Activated gamma-delta T cell treated with Interleukin-2 at 50 U/mL for 16 hours (primary cell): ENCODE results near the gene PSTK.

Experiments used
- DNase-seq: peaks from one replicate; pipeline ENCODE4 v3.0.0-alpha.2; 2020

PSTK gene

DNA sequence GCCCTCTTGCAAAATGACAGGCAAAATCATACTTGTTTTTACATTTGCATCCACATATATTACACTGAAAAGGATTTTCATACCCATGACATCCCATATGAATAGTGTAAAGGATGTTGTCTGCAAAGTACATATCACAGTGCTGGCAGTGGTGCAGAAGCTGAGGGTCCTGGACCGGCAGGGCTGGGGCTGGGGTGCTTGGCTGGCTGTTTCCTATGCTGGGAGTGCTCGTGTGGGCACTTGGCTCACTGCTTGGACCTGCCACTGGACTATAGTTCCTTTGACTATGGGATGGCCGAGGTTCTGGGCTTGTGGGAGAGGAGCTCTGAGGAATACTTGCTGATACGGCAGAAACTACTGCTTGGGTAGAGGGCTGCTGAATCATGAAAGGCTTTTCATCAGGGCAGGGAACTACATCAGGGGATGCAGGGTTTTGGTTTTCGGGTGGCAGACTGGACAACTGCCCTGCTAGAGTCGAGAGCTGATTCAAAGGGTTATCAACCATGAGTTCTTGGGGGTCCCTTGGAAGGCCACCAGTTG lies 13.7 kb downstream of the PSTK start:
- no peak for DNase-seq

- DNase-seq, result no peak
These were observed 15.7 kb downstream of the PSTK start for GRCh38 chr10:122995936-122996335.

DNA sequence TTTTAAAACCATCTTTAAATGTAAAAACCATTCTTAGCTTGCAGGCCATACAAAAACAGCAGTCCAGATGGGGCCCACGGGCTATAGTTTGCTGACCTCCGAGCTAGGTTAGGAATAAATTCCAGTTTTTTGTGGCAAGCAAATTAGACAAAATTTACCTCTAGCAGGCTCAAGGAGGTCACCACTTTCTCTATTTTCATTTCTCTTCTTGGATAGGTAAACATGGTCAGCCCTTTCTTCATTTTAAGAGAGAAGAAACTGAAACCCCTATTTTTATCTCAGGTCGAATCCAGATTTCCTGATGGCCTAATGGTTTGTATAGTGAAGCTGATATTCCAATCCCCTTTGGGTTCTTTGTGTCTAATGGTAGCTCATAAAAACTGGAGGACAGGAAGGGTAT lies 17.7 kb downstream of the PSTK start:
- DNase-seq, result no peak

DNA sequence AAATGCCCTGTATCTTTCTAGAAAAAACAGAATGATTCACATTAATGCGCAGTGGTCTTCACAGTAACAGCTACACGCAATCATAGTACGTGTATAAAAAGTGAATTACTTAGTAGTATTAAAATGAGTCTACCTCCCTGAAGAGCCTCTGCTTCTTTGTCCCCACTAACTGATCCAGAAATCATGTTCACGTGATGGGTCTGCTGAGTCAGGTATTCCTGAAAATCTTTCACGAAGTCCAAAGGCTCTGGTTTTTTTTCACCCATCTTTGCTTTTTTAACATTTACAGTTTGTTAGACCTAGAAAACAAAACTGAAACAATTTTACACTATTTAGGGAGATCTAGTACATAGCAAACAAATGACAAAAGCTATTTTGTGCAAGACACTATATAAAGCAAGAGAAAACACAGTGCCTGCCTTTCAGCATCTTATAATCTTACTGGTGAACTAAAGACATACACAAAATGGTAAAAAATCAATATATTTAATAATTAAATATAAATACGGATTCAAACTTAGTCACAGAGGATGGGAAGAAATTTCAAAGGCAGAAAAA lies 18.2 kb downstream of the PSTK start:
- no peak for DNase-seq

- no peak for DNase-seq
These were observed 18.7 kb downstream of the PSTK start for GRCh38 chr10:122998934-122999333.

- DNase-seq, result no peak
These were observed 19.1 kb downstream of the PSTK start for GRCh38 chr10:122999347-122999746.

GRCh38 chr10:123000155-123000554 lies 20.0 kb downstream of the PSTK start:
- DNase-seq, result no peak

GRCh38 chr10:123001370-123001769 lies 21.2 kb downstream of the PSTK start:
- DNase-seq, result no peak

- no peak for DNase-seq
These were observed 24.1 kb downstream of the PSTK start for GRCh38 chr10:123004298-123004697.

DNA sequence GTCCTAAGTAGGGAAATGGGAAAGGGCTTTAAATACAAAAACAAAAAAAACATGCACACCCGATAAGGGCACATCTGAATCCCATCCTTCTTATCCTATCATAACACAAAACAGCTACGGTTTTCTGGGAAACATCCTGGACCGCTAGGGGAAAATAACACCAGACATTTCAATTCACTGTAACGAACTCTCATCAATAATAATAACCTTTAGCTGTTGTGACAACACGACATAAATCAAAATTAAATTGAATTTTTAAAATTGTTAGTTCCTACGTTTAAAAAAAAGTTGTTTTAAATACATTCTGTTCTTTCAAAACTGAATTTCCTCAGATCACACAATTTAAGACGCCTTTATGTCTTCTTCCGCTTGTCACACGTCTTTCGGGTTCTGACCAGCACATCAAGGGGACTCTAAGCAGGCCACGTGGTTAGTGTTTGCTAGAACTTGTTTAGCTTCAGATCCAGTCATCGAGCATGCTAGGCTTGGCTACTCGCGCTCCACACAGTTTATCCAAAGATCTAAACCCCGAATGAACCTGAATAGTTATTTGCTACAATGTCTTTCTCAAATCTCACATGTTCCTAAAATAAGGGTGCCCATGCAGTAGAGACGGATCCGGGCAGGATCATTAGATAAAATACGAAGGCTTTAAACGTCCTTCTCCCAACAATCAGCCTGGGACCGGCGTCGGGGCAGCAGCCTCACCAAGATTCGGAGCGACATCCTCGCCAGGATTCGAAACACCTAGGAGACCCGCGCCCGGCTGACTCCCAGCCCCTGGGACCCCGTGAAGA lies 27.6 kb downstream of the PSTK start:
- DNase-seq, result peak; percentile 36

- DNase-seq, result peak; percentile 96
These were observed 28.3 kb downstream of the PSTK start, which contains the start of the genes ACADSB and IKZF5 for GRCh38 chr10:123008355-123009104. TSS of gene ACADSB (plus strand) at chr10:123009006. CDS start at chr10:123009030, 24 bp downstream. TSS of gene IKZF5 (minus strand) at chr10:123008795. CDS start at chr10:122998625, 10,170 bp downstream.

- peak; percentile 8 for DNase-seq
These were observed 29.1 kb downstream of the PSTK start for GRCh38 chr10:123009105-123009820.

DNA sequence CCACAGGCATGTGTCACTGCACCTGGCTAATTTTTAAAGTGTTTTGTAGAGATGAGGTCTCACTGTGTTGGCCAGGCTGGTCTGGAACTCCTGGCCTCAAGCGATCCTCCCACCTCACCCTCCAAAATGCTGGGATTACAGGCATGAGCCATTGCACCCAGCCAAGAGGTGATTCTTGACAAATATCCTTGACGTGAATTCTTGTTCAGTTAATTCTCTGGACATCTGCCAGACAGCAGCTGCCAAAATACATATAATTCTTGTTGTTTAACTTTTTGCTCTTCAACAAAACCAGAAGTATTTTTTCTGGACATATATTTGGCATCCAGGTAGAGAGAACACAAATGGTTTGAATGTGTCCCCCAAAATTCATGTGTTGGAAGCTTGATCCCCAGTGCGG lies 31.8 kb downstream of the PSTK start:
- DNase-seq, result no peak

GRCh38 chr10:123013456-123014419 lies 33.5 kb downstream of the PSTK start:
- no peak for DNase-seq

DNA sequence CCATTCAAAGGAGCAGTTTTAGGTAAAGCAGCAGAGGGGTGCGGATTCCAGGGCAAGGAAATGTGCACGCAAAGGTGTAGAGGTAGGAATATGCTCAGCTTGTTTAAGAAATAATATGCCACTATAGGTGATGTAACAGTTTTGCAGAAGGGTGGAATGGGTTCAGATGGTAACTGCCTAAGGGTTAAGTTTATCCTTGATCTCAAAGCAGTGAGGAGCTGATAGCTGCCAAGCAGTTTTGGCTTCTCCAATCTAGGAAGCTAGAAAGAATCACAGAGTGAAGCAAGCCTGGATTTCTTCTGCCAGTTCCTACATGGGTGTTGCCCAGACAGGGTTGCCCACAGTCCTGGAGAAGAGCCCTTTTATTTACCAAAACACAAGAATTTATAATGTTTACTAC lies 34.6 kb downstream of the PSTK start:
- DNase-seq, result no peak

GRCh38 chr10:123016228-123016627 lies 36.0 kb downstream of the PSTK start:
- DNase-seq, result no peak

DNA sequence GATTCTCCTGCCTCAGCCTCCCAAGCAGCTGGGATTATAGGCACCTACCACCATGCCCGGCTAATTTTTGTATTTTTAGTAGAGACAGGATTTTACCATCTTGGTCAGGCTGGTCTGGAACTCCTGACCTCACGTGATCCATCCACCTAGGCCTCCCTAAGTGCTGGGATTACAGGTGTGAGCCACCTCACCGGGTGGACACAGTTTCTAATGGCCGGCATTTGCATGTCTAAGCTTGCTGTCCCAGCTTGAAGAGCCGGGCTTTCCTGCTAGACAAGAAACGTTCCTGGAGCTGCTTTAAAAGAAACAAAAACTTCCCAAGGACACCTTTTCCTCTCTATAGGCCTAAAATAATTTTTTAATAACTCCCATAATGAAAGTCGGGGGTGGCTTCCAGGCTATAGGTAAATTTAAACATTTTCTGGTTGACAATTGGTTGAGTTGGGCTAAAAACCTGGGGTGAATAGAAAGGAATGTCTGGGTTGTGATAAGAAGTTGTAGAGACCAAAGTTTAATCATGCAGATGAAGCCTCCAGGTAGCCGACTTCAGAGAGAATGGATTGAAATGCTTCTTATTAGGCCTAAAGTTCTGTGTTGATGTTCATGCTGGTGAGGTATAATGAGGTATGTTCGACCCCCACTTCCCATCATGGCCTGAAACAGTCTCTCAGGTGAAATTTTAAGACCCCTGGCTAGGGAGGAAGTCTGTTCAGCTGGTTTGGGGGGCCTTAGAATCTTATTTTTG lies 37.4 kb downstream of the PSTK start:
- no peak for DNase-seq

DNA sequence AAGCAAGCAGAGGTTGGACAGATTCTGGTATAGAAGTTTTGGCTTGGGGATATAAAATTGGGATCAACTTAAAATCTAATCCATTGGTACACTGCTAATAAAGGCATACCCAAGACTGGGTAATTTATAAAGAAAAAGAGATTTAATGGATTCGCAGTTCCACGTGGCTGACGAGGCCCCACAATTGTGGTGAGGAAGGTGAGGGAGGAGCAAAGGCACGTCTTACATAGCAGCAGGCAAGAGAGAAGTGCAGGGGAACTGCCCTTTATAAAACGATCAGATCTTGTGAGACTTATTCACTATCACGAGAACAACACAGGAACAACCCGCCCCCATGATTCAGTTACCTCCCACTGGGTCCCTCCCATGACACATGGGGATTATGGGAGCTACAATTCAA lies 38.3 kb downstream of the PSTK start:
- no peak for DNase-seq

GRCh38 chr10:123019264-123019663 lies 39.1 kb downstream of the PSTK start:
- no peak for DNase-seq

DNA sequence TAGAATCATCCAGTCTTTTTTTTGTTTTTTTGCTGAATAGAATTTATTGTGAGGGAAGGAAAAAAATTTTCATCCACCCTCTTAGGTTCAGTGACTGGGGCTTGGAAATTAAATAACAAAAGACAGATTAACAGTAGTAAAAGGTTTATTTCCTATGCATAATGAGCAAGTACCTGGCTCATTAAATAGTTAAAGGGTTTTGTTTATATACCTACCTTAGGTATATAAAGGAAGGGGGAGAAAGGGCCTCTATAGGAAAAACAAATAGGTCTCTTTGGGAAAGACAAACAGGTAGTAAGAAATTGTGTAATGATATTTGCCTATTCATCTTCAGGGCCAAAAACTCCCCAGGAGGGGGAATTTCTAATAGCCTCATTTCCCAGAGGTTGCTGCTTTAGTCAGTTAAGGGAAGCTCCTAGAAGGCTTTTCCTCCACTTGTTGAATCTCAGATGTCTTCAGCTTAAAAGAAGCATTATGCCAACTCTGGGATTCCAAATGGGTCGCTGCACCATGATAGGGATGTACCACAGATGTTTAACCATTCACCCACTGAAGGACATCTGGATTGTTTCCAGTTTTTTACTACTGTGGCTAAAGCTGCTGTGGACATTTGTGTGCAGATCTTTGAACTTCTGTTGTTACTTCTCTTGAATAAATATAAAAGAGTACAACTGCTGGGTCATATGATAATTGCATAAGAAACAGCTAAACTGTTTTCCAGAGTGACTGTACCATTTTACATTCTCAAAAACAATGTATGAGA lies 39.9 kb downstream of the PSTK start:
- no peak for DNase-seq
